OCI-LY1 (cell line): ENCODE data around the gene MYL10.

Experiments used
- H2AFZ ChIP-seq: fragments of 200-600 bp; sonication (generic), shearing (Covaris generic); 2 replicates; pipeline ENCODE4 v1.6.0; 2014; ENCODE audit warnings: antibody characterized with exemption, mild to moderate bottlenecking, low read length
- H3F3A ChIP-seq: fragments of 200-600 bp; sonication (generic), shearing (Covaris generic); 2 replicates; pipeline ENCODE4 v1.6.0; 2014; ENCODE audit warnings: mild to moderate bottlenecking, antibody characterized with exemption, low read length, moderate library complexity; ENCODE audit not compliant: insufficient read depth
- H3K27ac ChIP-seq: fragments of 200-600 bp; sonication (generic); 2 replicates; pipeline ENCODE4 v1.5.1; 2014; ENCODE audit warnings: low read length, mixed run types, mild to moderate bottlenecking, low read depth; ENCODE audit not compliant: poor library complexity, severe bottlenecking
- H3K27me3 ChIP-seq: fragments of 200-600 bp; sonication (generic); 2 replicates; pipeline ENCODE4 v1.6.0; 2014; ENCODE audit warnings: antibody characterized with exemption, mild to moderate bottlenecking, low read length, moderate library complexity; ENCODE audit not compliant: insufficient read depth
- H3K36me3 ChIP-seq: fragments of 200-600 bp; sonication (generic); 2 replicates; pipeline ENCODE4 v1.6.1; 2014; ENCODE audit warnings: mild to moderate bottlenecking, antibody characterized with exemption, low read length, moderate library complexity, mixed read lengths; ENCODE audit not compliant: insufficient read depth
- H3K4me1 ChIP-seq: fragments of 200-600 bp; sonication (generic); 2 replicates; pipeline ENCODE4 v1.5.1; 2014; ENCODE audit warnings: mild to moderate bottlenecking, low read length, moderate library complexity; ENCODE audit not compliant: insufficient read depth, severe bottlenecking
- H3K4me2 ChIP-seq: fragments of 200-600 bp; sonication (generic), shearing (Covaris generic); 2 replicates; pipeline ENCODE4 v1.6.1; 2014; ENCODE audit warnings: low read length
- H3K4me3 ChIP-seq: fragments of 200-600 bp; sonication (generic); 2 replicates; pipeline ENCODE4 v1.5.1; 2014; ENCODE audit warnings: low read length, low read depth, mild to moderate bottlenecking, mixed read lengths; ENCODE audit not compliant: poor library complexity, severe bottlenecking
- H3K79me2 ChIP-seq: fragments of 200-600 bp; shearing (Covaris generic); 2 replicates; pipeline ENCODE4 v1.6.1; 2016; ENCODE audit warnings: mixed run types, low read length, mixed read lengths; ENCODE audit not compliant: insufficient read depth
- H3K9ac ChIP-seq: fragments of 200-600 bp; sonication (generic), shearing (Covaris generic); 2 replicates; pipeline ENCODE4 v1.6.1; 2014; ENCODE audit warnings: mild to moderate bottlenecking, low read length, mixed read lengths
- H3K9me2 ChIP-seq: fragments of 200-600 bp; sonication (generic), shearing (Covaris generic); 2 replicates; pipeline ENCODE4 v1.6.1; 2014; ENCODE audit warnings: low read depth, mild to moderate bottlenecking, low read length, mixed read lengths
- H3K9me3 ChIP-seq: fragments of 200-600 bp; shearing (Covaris generic); 2 replicates; pipeline ENCODE4 v1.6.1; 2014; ENCODE audit warnings: low read length, mixed read lengths
- H4K20me1 ChIP-seq: fragments of 200-600 bp; sonication (generic), shearing (Covaris generic); 2 replicates; pipeline ENCODE4 v1.6.0; 2016; ENCODE audit warnings: mild to moderate bottlenecking, low read length; ENCODE audit not compliant: insufficient read depth
- CTCF ChIP-seq: fragments of 200-600 bp; sonication (generic), shearing (Covaris generic); IDR thresholded peaks from 2 replicates; pipeline ENCODE4 v1.5.1; 2017; ENCODE audit warnings: mild to moderate bottlenecking, antibody characterized with exemption, low read length, moderate library complexity, mixed read lengths
- EZH2 ChIP-seq: fragments of 200-600 bp; sonication (generic), shearing (Covaris generic); IDR thresholded peaks from 2 replicates; pipeline ENCODE4 v1.8.0; 2017; ENCODE audit warnings: borderline replicate concordance, mixed run types, mild to moderate bottlenecking, antibody characterized with exemption, low read length, moderate library complexity, mixed read lengths

MYL10 gene

GRCh38 chr7:101674439-101674838 lies 45.3 kb upstream of the MYL10 start:
- Histone ChIP-seq H3K9ac (no peak overlapping the region), H3K9me2 (no peaks in the 10 kb centered on the region), H3K79me2 (no peaks in the 10 kb centered on the region), H3K4me1 (no peaks in the 10 kb centered on the region), H4K20me1 (no peaks in the 10 kb centered on the region), H3K4me2 (no peak overlapping the region), H3K27me3 (peaks cover 10% of the 10 kb centered on the region; the same call in 1 of the 2 replicates), H3K27ac (no peak overlapping the region), H3K4me3 (no peak overlapping the region), H2AFZ (no peak overlapping the region), H3K9me3 (peaks cover 3% of the 10 kb centered on the region; the same call in 1 of the 2 replicates), H3K36me3 (no peaks in the 10 kb centered on the region; the same call in 1 of the 2 replicates), H3F3A (no peaks in the 10 kb centered on the region)
- TF ChIP-seq EZH2 (no peak), CTCF (no peak)

- Histone ChIP-seq H3K9me3 (peaks cover 6% of the 10 kb centered on the region; the same call in 1 of the 2 replicates), H2AFZ (no peak overlapping the region), H3K4me1 (no peaks in the 10 kb centered on the region), H3K4me2 (no peak overlapping the region), H3K27me3 (peaks cover 14% of the 10 kb centered on the region; the same call in 1 of the 2 replicates), H3F3A (no peaks in the 10 kb centered on the region), H3K36me3 (no peaks in the 10 kb centered on the region; the same call in 1 of the 2 replicates), H3K27ac (no peak overlapping the region), H3K79me2 (no peaks in the 10 kb centered on the region), H3K9me2 (no peaks in the 10 kb centered on the region), H4K20me1 (no peaks in the 10 kb centered on the region), H3K4me3 (no peak overlapping the region), H3K9ac (no peak overlapping the region)
- TF ChIP-seq CTCF: no peak
- TF ChIP-seq EZH2: no peak
These were observed 44.9 kb upstream of the MYL10 start for GRCh38 chr7:101673951-101674350.

- H3K4me1 ChIP-seq: no peaks in the 10 kb centered on the region
- H3F3A ChIP-seq: no peaks in the 10 kb centered on the region
- no peak overlapping the region for H2AFZ ChIP-seq
- no peak overlapping the region for H3K9ac ChIP-seq
- H3K27ac ChIP-seq: no peak overlapping the region
- no peak overlapping the region for H3K4me2 ChIP-seq
- H3K79me2 ChIP-seq: no peaks in the 10 kb centered on the region
- TF ChIP-seq EZH2 (no peak), CTCF (no peak)
- peaks cover 10% of the 10 kb centered on the region; the same call in 1 of the 2 replicates for H3K9me3 ChIP-seq
- H3K36me3 ChIP-seq: no peaks in the 10 kb centered on the region; the same call in 1 of the 2 replicates
- no peak overlapping the region for H3K4me3 ChIP-seq
- peaks cover 17% of the 10 kb centered on the region; the same call in 1 of the 2 replicates for H3K27me3 ChIP-seq
- H3K9me2 ChIP-seq: no peaks in the 10 kb centered on the region
- no peaks in the 10 kb centered on the region for H4K20me1 ChIP-seq
These were observed 44.2 kb upstream of the MYL10 start for GRCh38 chr7:101673315-101673714.
